ENCODE results near the gene GYG2. TPM values are rescaled to one million over a fixed set of nuclear protein-coding genes. Genes with fewer than 3 reads are reported as not detected.

The GYG2 gene
- total RNA-seq, 2 donors from 2014 or later = 4.6 to 5.2 TPM

DNA sequence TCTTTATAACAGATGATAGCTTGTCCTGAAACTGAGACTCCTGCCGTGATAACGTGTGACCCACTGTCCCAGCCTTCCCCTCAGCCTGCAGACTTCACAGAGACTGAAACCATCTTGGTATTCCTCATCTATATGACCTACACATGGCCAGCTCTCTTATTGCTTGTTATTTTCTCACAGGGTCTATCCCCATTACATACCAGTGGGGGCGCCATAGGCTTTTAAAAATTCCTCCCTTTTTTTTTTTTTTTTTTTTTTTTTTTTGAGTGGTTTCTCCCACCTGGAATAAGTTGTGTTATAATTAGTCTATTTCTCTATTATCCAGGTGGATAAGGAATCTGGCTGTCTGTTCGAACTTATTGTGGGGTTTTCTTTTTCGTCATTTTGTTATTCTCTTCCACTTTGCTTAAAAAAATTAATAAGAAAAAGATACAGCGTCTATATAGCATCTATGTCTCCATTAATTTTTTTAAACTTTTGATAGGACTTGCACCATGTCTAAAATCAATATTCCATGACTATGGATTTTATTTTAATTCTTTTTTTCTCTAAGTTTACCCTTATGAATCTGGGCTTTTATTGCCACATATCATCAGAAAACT is 47.2 kb downstream of the GYG2 start:
- Histone ChIP-seq H3K4me3 (no peak overlapping the region), H3K27ac (no peak overlapping the region), H3K9me3 (no peaks in the 10 kb centered on the region), H3K4me1 (replicated peaks) (no peaks in the 10 kb centered on the region), H3K36me3 (no peaks in the 10 kb centered on the region), H3K27me3 (replicated peaks; ENCODE audit: insufficient read depth) (no peaks in the 10 kb centered on the region)
- no peak for TF ChIP-seq POLR2AphosphoS5 (IDR thresholded peaks at IDR 0.05)
- TF ChIP-seq POLR2A (IDR thresholded peaks at IDR 0.05) = no peak
- 87% methylated on average over 6 of the region's 6 CpGs for WGBS
- DNase-seq (ENCODE audit: low spot score) = no peak
- intact Hi-C loops (cut with DNase I) = no loop called here

DNA sequence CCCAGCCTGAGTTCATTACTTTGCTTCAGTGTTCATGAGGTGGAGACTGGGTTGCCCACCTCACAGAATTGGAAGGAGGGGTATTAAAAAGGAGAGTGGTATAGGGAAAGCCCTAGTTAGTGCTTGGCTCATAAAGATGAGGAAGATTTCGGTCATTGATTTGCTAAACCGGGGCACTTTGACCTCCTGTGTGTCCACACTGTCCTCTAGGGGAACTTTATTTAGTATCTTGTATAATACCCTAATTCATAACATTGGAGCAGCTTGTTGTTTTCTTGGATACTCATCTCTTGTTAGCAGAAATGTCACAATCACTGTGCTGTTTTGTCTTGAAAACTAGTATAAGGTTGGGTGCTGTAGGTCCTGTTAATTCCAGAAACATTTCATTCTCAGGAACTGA is 49.8 kb downstream of the GYG2 start:
- Histone ChIP-seq H3K4me1 (replicated peaks) (no peaks in the 10 kb centered on the region), H3K9me3 (no peaks in the 10 kb centered on the region), H3K27ac (no peak overlapping the region), H3K36me3 (no peaks in the 10 kb centered on the region), H3K27me3 (replicated peaks; ENCODE audit: insufficient read depth) (no peaks in the 10 kb centered on the region), H3K4me3 (no peak overlapping the region)
- intact Hi-C loops (cut with DNase I) = no loop called here
- no peak for DNase-seq (ENCODE audit: low spot score)
- 50% methylated on average over 2 of the region's 2 CpGs for WGBS
- TF ChIP-seq POLR2A (IDR thresholded peaks at IDR 0.05) (no peak), POLR2AphosphoS5 (IDR thresholded peaks at IDR 0.05) (no peak)
- TF ChIP-seq, protein P1, sequence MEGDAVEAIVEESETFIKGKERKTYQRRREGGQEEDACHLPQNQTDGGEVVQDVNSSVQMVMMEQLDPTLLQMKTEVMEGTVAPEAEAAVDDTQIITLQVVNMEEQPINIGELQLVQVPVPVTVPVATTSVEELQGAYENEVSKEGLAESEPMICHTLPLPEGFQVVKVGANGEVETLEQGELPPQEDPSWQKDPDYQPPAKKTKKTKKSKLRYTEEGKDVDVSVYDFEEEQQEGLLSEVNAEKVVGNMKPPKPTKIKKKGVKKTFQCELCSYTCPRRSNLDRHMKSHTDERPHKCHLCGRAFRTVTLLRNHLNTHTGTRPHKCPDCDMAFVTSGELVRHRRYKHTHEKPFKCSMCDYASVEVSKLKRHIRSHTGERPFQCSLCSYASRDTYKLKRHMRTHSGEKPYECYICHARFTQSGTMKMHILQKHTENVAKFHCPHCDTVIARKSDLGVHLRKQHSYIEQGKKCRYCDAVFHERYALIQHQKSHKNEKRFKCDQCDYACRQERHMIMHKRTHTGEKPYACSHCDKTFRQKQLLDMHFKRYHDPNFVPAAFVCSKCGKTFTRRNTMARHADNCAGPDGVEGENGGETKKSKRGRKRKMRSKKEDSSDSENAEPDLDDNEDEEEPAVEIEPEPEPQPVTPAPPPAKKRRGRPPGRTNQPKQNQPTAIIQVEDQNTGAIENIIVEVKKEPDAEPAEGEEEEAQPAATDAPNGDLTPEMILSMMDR (IDR thresholded peaks at IDR 0.05) = no peak

DNA sequence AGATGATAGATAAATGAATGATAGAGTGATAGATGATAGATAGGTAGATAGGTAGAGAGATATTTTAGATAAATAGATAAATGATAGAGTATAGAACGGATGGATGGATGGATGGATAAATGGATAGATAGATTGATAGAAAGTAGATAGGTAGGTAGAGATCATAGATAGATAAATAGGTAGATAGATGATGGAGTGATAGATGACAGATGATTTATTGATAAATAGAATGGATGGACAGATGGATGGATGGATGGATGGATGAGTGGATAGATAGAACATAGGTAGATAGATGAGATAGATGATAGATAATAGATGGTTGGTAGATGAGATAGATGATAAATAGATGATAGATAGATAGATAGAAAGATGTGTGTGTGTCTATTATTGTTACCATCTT is 50.9 kb downstream of the GYG2 start:
- no peak for TF ChIP-seq POLR2AphosphoS5 (IDR thresholded peaks at IDR 0.05)
- TF ChIP-seq POLR2A (IDR thresholded peaks at IDR 0.05) = no peak
- TF ChIP-seq, protein P1 (IDR thresholded peaks at IDR 0.05) = no peak
- no peak overlapping the region for H3K4me3 ChIP-seq
- no peaks in the 10 kb centered on the region for H3K4me1 ChIP-seq (replicated peaks)
- no peak overlapping the region for H3K27ac ChIP-seq
- H3K36me3 ChIP-seq = no peaks in the 10 kb centered on the region
- no peaks in the 10 kb centered on the region for H3K9me3 ChIP-seq
- H3K27me3 ChIP-seq (replicated peaks; ENCODE audit: insufficient read depth) = no peaks in the 10 kb centered on the region
- intact Hi-C loops (cut with DNase I) = no loop called here
- no peak for DNase-seq (ENCODE audit: low spot score)
- WGBS = 94% methylated on average over 1 of the region's 1 CpG

DNA sequence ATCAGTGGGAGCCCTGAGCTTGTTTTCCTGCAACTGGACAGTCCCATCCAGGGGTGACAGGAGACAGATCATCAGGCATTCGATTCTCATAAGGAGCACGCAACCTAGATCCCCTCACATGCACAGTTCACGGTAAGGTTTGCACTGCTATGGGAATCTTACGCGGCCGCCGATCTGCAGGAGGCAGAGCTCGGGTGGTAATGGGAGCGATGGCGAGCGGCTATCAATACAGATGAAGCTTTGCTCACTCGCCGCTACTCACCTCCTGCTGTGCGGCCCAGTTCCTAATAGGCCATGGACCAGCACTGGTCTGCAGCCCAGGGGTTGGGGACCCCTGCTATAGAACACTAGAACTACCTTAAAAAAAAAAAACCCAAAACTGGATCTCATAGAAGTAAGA is 55.0 kb downstream of the GYG2 start:
- Histone ChIP-seq H3K36me3 (no peaks in the 10 kb centered on the region), H3K27ac (no peak overlapping the region), H3K27me3 (replicated peaks; ENCODE audit: insufficient read depth) (no peaks in the 10 kb centered on the region), H3K9me3 (no peaks in the 10 kb centered on the region), H3K4me1 (replicated peaks) (no peaks in the 10 kb centered on the region), H3K4me3 (no peak overlapping the region)
- no peak for DNase-seq (ENCODE audit: low spot score)
- 98% methylated on average over 14 of the region's 14 CpGs for WGBS
- intact Hi-C loops (cut with DNase I) = no loop called here
- TF ChIP-seq POLR2A (IDR thresholded peaks at IDR 0.05) (no peak), POLR2AphosphoS5 (IDR thresholded peaks at IDR 0.05) (no peak)
- TF ChIP-seq, protein P1 (IDR thresholded peaks at IDR 0.05) = no peak

DNA sequence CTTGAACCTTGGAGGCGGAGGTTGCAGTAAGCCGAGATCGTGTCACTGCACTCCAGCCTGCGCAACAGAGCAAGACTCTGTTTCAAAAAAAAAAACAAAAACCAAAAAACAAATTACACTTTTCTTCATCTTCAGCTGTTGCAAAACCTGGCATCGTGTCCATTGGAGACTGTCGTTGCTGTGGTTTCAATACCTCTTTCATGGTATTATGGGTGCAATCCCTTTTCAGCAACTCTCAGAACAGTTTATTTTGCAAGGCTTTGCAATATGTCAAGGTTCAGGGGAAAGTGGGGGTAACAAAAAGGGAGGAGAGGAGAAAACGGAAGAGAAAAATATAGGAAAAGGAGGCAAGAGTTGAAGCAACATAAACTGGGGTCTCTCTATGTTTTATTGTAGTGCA is 59.6 kb downstream of the GYG2 start:
- H3K27ac ChIP-seq = no peak overlapping the region
- intact Hi-C loops (cut with DNase I) = no loop called here
- DNase-seq (ENCODE audit: low spot score) = no peak
- TF ChIP-seq, protein P1 (IDR thresholded peaks at IDR 0.05) = no peak
- TF ChIP-seq POLR2AphosphoS5 (IDR thresholded peaks at IDR 0.05) (no peak), POLR2A (IDR thresholded peaks at IDR 0.05) (no peak)
- H3K4me3 ChIP-seq = no peak overlapping the region
- no peaks in the 10 kb centered on the region for H3K9me3 ChIP-seq
- no peaks in the 10 kb centered on the region for H3K27me3 ChIP-seq (replicated peaks; ENCODE audit: insufficient read depth)
- no peaks in the 10 kb centered on the region for H3K36me3 ChIP-seq
- 79% methylated on average over 7 of the region's 7 CpGs for WGBS
- H3K4me1 ChIP-seq (replicated peaks) = no peaks in the 10 kb centered on the region

Measured in prostate gland (tissue), 2 donors.